GM19467 (cell line): ENCODE results near the gene PEX7.
"Not testable (repeated sequence)": the region's sequence is repeated elsewhere in the genome, so short reads cannot be mapped to it uniquely, and the experiment has no call there.

Experiments used
- ATAC-seq: cut with Tn5 transposase; IDR thresholded peaks from one replicate; pipeline ENCODE4 v1.9.1; 2021; ENCODE audit warnings: mild to moderate bottlenecking, moderate library complexity; ENCODE audit not compliant: unreplicated experiment

Gene PEX7

GRCh38 chr6:136840276-136841001 lies 18.0 kb downstream of the PEX7 start:
- no peak for ATAC-seq

DNA sequence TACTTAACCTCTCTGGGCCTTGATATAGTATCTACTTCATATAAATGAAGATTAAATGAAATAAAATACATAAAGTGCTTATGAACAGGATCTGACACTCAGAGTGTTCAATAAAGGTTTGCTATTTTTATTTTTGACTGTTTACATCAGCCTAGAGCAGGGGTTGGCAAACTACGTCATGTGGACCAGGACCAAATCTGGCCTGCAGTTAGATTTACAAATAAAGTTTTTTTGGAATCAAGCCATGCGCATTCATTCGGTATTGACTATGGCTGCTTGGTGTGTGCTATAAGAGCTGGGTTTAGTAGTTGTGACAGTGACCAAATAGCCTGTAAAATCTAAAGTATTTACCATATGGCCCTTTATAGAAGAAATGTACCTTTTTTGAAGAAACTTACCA lies 20.8 kb downstream of the PEX7 start:
- ATAC-seq = no peak

DNA sequence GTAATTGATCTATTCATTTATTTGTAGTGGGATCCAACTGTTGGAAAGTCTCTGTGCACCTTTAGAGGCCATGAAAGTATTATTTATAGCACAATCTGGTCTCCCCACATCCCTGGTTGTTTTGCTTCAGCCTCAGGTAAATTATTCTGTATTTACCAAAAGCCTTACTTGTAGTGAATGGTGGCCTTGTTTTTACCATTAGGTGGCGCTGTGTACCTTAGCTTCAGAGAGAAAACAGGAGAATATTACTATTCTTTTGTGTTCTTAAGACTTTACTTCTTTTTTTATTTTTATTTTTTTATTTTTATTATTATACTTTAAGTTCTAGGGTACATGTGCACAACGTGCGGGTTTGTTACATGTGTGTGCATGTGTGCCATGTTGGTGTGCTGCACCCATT lies 23.7 kb downstream of the PEX7 start:
- no peak for ATAC-seq

GRCh38 chr6:136846477-136846876 lies 24.1 kb downstream of the PEX7 start:
- ATAC-seq = not testable (repeated sequence)

- not testable (repeated sequence) for ATAC-seq
These were observed 27.7 kb downstream of the PEX7 start for GRCh38 chr6:136849979-136850563.

GRCh38 chr6:136859430-136859829 lies 37.0 kb downstream of the PEX7 start:
- ATAC-seq = no peak

GRCh38 chr6:136860043-136860442 lies 37.7 kb downstream of the PEX7 start:
- ATAC-seq = no peak

DNA sequence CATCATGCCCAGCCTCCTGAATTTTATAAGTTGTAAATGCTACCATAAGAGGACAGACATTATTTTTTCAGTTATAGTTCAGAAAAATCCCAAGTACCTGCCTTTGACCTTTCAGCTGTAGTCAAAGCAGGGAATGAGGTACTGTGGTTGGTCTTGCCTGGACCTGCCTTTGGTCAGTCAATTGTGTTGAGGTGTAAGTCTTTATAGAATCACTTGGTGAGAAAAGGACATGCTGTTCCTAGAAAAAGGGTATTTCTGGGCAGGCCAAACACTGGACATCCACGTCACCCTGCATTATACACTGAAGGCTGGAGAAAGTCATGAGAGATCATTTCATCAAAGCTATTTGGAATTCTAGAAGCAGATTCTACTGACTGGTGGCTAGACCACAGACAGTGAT lies 40.3 kb downstream of the PEX7 start:
- ATAC-seq = no peak

DNA sequence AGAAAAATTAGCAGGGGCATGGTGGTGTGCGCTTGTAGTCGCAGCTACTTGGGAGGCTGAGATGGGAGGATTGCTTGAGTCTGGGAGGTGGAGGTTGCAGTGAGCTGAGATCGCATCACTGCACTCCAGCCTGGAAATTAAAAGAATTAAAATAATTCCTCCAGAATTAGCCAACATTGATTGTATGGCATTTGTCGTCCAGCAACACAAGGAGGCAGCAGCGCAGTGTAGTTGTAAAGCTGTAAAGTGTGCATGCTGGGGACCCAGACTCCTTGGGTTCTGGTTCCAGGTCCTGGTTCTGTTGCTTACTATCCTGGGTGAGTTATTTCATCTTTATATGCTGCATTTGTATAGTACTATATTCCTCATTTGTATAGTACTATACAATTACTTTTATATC lies 41.4 kb downstream of the PEX7 start:
- no peak for ATAC-seq

GRCh38 chr6:136864676-136865075 lies 42.3 kb downstream of the PEX7 start:
- no peak for ATAC-seq

GRCh38 chr6:136866872-136867416 lies 44.6 kb downstream of the PEX7 start:
- ATAC-seq = no peak

GRCh38 chr6:136869451-136869850 lies 47.1 kb downstream of the PEX7 start:
- ATAC-seq = no peak

DNA sequence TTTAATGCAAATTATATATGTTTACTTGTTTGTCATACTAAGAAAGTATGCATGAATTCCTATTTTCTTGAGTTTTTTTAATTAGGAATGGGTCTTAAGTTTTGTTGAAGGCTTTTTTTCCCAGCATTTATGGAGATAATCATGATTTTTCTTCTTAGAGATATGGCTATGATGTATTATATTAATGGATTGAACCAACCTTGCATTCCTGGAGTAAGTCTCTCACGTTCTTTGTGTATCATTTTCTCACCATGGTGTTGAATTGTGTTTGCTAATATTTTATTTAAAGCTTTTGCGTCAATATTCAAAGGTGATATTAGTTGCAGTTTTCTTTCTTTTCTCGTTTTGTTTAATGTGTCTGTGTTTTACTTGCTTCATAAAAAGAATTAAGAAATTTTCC lies 51.4 kb downstream of the PEX7 start:
- no peak for ATAC-seq

DNA sequence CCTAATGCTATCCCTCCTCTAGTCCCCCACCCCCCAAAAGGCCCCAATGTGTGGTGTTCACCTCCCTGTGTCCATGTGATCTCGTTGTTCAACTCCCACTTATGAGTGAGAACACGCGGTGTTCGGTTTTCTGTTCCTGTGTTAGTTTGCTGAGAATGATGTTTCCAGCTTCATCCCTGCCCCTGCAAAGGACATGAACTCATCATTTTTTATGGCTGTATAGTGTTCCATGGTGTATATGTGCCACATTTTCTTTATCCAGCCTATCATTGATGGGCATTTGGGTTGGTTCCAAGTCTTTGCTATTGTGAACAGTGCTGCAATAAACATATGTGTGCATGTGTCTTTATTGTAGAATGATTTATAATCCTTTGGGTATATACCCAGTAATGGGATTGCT lies 54.1 kb downstream of the PEX7 start:
- not testable (repeated sequence) for ATAC-seq

GRCh38 chr6:136880748-136881460 lies 58.5 kb downstream of the PEX7 start:
- no peak for ATAC-seq

- ATAC-seq = no peak
These were observed 63.7 kb downstream of the PEX7 start for GRCh38 chr6:136886091-136886490.

GRCh38 chr6:136887953-136888352 lies 65.6 kb downstream of the PEX7 start:
- no peak for ATAC-seq

- ATAC-seq = no peak
These were observed 67.1 kb downstream of the PEX7 start for GRCh38 chr6:136889271-136890193.

GRCh38 chr6:136890194-136890839 lies 67.9 kb downstream of the PEX7 start:
- no peak for ATAC-seq

DNA sequence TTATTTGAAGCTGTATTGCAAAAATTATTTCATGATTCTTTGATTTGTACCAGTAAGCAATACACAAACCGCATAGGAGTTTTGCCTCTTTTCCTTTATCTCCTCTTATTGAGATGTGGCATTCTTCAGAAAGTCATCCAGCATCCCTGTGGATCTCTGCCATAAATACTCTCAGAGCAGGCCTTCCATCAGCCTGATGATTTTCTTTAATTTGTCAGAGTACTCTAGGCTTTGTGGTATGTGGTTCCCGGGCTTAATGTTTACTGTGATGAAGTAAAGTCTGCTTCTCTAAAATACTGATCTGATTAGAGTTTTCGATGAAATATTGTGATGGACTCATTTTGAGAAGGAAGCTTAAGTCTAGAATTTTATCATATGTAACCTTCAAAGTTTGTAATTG lies 68.6 kb downstream of the PEX7 start:
- ATAC-seq = no peak
